GM23338 (cell line): ENCODE data around the gene AOAH. TPM values are rescaled to one million over a fixed set of nuclear protein-coding genes. Genes with fewer than 3 reads are reported as not detected.

Source experiments
- ATAC-seq: fragments of 200-7000 bp; cut with Tn5 transposase; 3 replicates; pipeline ENCODE4 v1.9.1; 2020
- DNase-seq: peaks from one replicate; pipeline ENCODE4 v3.0.0-alpha.2; 2015; ENCODE audit warnings: low spot score
- H2AFZ ChIP-seq: fragments of 200-600 bp; sonication (generic); 2 replicates; pipeline ENCODE4 v1.8.0; 2016; ENCODE audit warnings: antibody characterized with exemption, mild to moderate bottlenecking, moderate library complexity
- H3F3A ChIP-seq: fragments of 200-600 bp; sonication (generic); replicated peaks from 2 replicates; pipeline ENCODE4 v1.8.0; 2017; ENCODE audit warnings: antibody characterized with exemption, mixed run types, low read depth
- H3K27ac ChIP-seq: fragments of 200-600 bp; sonication (generic); 2 replicates; pipeline ENCODE4 v1.6.1; 2016; ENCODE audit warnings: low read depth
- H3K27me3 ChIP-seq: fragments of 200-600 bp; sonication (generic); 2 replicates; pipeline ENCODE4 v1.8.0; 2016; ENCODE audit warnings: mild to moderate bottlenecking, mixed run types, moderate library complexity; ENCODE audit not compliant: insufficient read depth
- H3K36me3 ChIP-seq: fragments of 200-600 bp; sonication (generic); 2 replicates; pipeline ENCODE4 v1.8.0; 2016; ENCODE audit warnings: mild to moderate bottlenecking; ENCODE audit not compliant: insufficient read depth
- H3K4me1 ChIP-seq: fragments of 200-600 bp; sonication (generic); 2 replicates; pipeline ENCODE4 v1.8.0; 2016; ENCODE audit warnings: mild to moderate bottlenecking, moderate library complexity; ENCODE audit not compliant: insufficient read depth
- H3K4me2 ChIP-seq: fragments of 200-600 bp; sonication (generic); 2 replicates; pipeline ENCODE4 v1.7.1; 2017; ENCODE audit warnings: mixed run types
- H3K4me3 ChIP-seq: fragments of 200-600 bp; sonication (generic); 2 replicates; pipeline ENCODE4 v1.6.1; 2016; ENCODE audit warnings: mixed run types
- H3K79me2 ChIP-seq: fragments of 200-600 bp; sonication (generic); replicated peaks from 2 replicates; pipeline ENCODE4 v1.8.0; 2017; ENCODE audit warnings: mild to moderate bottlenecking; ENCODE audit not compliant: insufficient read depth
- H3K9me2 ChIP-seq: fragments of 200-600 bp; sonication (generic); 2 replicates; pipeline ENCODE4 v1.8.0; 2017; ENCODE audit not compliant: insufficient read depth
- H4K20me1 ChIP-seq: fragments of 200-600 bp; sonication (generic); replicated peaks from 2 replicates; pipeline ENCODE4 v1.8.0; 2017; ENCODE audit warnings: mild to moderate bottlenecking; ENCODE audit not compliant: insufficient read depth
- H3K27ac Mint-ChIP-seq: 2 replicates; pipeline ENCODE4 v1.8.0; 2020; ENCODE audit warnings: inconsistent platforms, mild to moderate bottlenecking, moderate library complexity, mixed read lengths
- H3K27me3 Mint-ChIP-seq: 3 replicates; pipeline ENCODE4 v1.8.0; 2022; ENCODE audit warnings: low read depth, mild to moderate bottlenecking, moderate library complexity, mixed read lengths, inconsistent platforms; ENCODE audit not compliant: insufficient read depth, poor library complexity
- H3K36me3 Mint-ChIP-seq: 3 replicates; pipeline ENCODE4 v1.8.0; 2021; ENCODE audit warnings: low read depth, mild to moderate bottlenecking, inconsistent platforms, moderate library complexity, mixed read lengths
- H3K4me1 Mint-ChIP-seq: 3 replicates; pipeline ENCODE4 v1.8.0; 2020; ENCODE audit warnings: mild to moderate bottlenecking, inconsistent platforms, mixed read lengths
- H3K4me3 Mint-ChIP-seq: 3 replicates; pipeline ENCODE4 v1.8.0; 2021; ENCODE audit warnings: moderate library complexity, mild to moderate bottlenecking, inconsistent platforms, mixed read lengths
- H3K9me3 Mint-ChIP-seq: 3 replicates; pipeline ENCODE4 v1.8.0; 2020; ENCODE audit warnings: moderate library complexity, mild to moderate bottlenecking, inconsistent platforms, mixed read lengths
- CREB1 ChIP-seq: fragments of 250-450 bp; sonication (Bioruptor Pico); IDR thresholded peaks from 2 replicates; pipeline ENCODE4 v1.5.0; 2020; ENCODE audit warnings: low read depth, mild to moderate bottlenecking, moderate library complexity
- EZH2 ChIP-seq: fragments of 200-600 bp; sonication (generic); IDR thresholded peaks from one replicate; pipeline ENCODE4 v1.8.0; 2017; ENCODE audit warnings: antibody characterized with exemption, mild to moderate bottlenecking, low read depth; ENCODE audit not compliant: unreplicated experiment
- EZH2phosphoT487 ChIP-seq: fragments of 200-600 bp; sonication (generic); IDR thresholded peaks from one replicate; pipeline ENCODE4 v1.8.1; 2018; ENCODE audit warnings: antibody characterized with exemption; ENCODE audit not compliant: unreplicated experiment
- JUNB ChIP-seq: IDR thresholded peaks from one replicate; pipeline ENCODE4 v1.6.1; 2016; ENCODE audit warnings: antibody characterized with exemption; ENCODE audit not compliant: unreplicated experiment
- NANOG ChIP-seq: IDR thresholded peaks from 2 replicates; pipeline ENCODE4 v1.6.1; 2016; ENCODE audit warnings: antibody characterized with exemption, borderline replicate concordance
- POLR2AphosphoS5 ChIP-seq: IDR thresholded peaks from 2 replicates; pipeline ENCODE4 v1.6.1; 2016; ENCODE audit warnings: antibody characterized with exemption, low read depth
- STAT1 ChIP-seq: IDR thresholded peaks from one replicate; pipeline ENCODE4 v1.6.1; 2016; ENCODE audit warnings: antibody characterized with exemption; ENCODE audit not compliant: unreplicated experiment
- ZNF114 ChIP-seq: fragments of 250-450 bp; sonication (Bioruptor Pico); IDR thresholded peaks from 2 replicates; pipeline ENCODE4 v1.5.0; 2020; ENCODE audit warnings: mild to moderate bottlenecking, moderate library complexity
- ZNF331 ChIP-seq: fragments of 250-450 bp; sonication (Bioruptor Pico); IDR thresholded peaks from 2 replicates; pipeline ENCODE4 v1.5.0; 2020; ENCODE audit warnings: low read depth, mild to moderate bottlenecking, moderate library complexity
- polyA plus RNA-seq: library from polyadenylated mRNA; unstranded; fragments of >200 nt; fragmentation: Nextera tagmentation; extraction: Ambion mirVana; gene quantifications from 2 replicates; pipeline ENCODE4 v1.2.1, GENCODE V29; 2016
- total RNA-seq: library from RNA; depleted of rRNA; stranded (reverse); fragments of >200 nt; shearing (Covaris generic); gene quantifications from 2 replicates; pipeline ENCODE4 v1.2.3, GENCODE V29; 2014
- TF ChIP-seq, protein P1 (sequence below), 2 experiments: fragments of 200-600 bp in 1 of 2; sonication (generic) in 1 of 2; conservative IDR thresholded peaks; 2 replicates each; pipeline versions ENCODE4 v1.5.1 to v1.6.1; 2016 to 2017; ENCODE audit warnings: antibody characterized with exemption in 2 of 2, low read depth in 2 of 2, mild to moderate bottlenecking in 2 of 2, moderate library complexity in 1 of 2
- TF ChIP-seq, protein P2 (sequence below): IDR thresholded peaks from 2 replicates; pipeline ENCODE4 v1.6.1; 2016; ENCODE audit warnings: antibody characterized with exemption
- TF ChIP-seq, protein P3 (sequence below): IDR thresholded peaks from one replicate; pipeline ENCODE4 v1.6.1; 2018; ENCODE audit warnings: antibody characterized with exemption; ENCODE audit not compliant: unreplicated experiment
- TF ChIP-seq, protein P4 (sequence below): fragments of 250-450 bp; sonication (Bioruptor Pico); IDR thresholded peaks from 2 replicates; pipeline ENCODE4 v1.5.0; 2020; ENCODE audit warnings: mild to moderate bottlenecking, moderate library complexity

The AOAH gene
- total and polyA plus RNA-seq, 2 experiments from 2014 or later = not detected

DNA sequence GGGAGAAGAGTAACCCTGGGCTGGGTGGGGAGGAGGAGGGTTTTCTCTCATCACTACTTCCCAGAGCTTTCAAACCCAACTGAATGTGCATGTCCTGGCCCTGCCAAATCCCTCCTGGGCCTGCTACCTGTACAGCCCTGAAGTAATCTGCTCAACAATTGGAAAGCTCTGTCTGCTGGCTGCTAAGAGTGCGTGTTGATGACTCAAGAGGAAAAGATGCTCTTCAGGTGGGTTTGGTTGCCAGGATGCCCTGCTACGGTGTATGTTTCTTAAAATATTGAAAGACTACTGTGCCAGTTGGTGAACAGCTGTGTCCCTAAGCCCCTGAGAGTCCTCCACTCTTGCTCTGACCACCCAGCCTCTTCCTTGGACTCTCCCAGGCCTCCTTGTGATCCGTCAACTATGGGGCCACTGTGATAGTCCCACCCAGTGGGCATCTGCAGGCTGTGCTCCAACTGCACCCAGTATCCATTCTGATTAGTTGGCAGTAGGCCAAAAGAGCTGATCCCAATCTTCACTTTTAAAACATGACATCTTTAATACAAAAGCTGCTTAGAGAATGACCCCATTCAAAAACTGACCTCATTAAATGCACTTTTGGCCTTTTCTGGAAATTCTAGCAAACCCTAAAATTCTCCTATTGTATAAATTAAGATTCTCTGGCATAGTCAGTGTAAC is 85.6 kb downstream of the AOAH start:
- no peaks in the 10 kb centered on the region for H3K9me3 Mint-ChIP-seq
- no peak overlapping the region for H3K4me2 ChIP-seq
- peaks cover 20% of the 10 kb centered on the region for H3K4me1 Mint-ChIP-seq
- H3K27ac ChIP-seq = no peak overlapping the region
- peaks cover 12% of the 10 kb centered on the region; the same call in 1 of the 2 replicates for H3K4me1 ChIP-seq
- DNase-seq (no peak), ATAC-seq (no peak)
- no peaks in the 10 kb centered on the region for H3K79me2 ChIP-seq
- no peak overlapping the region for H2AFZ ChIP-seq
- no peaks in the 10 kb centered on the region for H3K36me3 Mint-ChIP-seq
- peaks cover 12% of the 10 kb centered on the region for H3K27me3 Mint-ChIP-seq
- no peaks in the 10 kb centered on the region for H4K20me1 ChIP-seq
- TF ChIP-seq CREB1 (CRISPR knock-in tag) = no peak
- no peak for TF ChIP-seq NANOG
- no peak for TF ChIP-seq EZH2phosphoT487
- TF ChIP-seq STAT1 = no peak
- TF ChIP-seq, protein P1, sequence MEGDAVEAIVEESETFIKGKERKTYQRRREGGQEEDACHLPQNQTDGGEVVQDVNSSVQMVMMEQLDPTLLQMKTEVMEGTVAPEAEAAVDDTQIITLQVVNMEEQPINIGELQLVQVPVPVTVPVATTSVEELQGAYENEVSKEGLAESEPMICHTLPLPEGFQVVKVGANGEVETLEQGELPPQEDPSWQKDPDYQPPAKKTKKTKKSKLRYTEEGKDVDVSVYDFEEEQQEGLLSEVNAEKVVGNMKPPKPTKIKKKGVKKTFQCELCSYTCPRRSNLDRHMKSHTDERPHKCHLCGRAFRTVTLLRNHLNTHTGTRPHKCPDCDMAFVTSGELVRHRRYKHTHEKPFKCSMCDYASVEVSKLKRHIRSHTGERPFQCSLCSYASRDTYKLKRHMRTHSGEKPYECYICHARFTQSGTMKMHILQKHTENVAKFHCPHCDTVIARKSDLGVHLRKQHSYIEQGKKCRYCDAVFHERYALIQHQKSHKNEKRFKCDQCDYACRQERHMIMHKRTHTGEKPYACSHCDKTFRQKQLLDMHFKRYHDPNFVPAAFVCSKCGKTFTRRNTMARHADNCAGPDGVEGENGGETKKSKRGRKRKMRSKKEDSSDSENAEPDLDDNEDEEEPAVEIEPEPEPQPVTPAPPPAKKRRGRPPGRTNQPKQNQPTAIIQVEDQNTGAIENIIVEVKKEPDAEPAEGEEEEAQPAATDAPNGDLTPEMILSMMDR (conservative IDR thresholded peaks at IDR 0.05; ENCODE audit: low read depth in 2 of 2) = no peak
- TF ChIP-seq, protein P2, sequence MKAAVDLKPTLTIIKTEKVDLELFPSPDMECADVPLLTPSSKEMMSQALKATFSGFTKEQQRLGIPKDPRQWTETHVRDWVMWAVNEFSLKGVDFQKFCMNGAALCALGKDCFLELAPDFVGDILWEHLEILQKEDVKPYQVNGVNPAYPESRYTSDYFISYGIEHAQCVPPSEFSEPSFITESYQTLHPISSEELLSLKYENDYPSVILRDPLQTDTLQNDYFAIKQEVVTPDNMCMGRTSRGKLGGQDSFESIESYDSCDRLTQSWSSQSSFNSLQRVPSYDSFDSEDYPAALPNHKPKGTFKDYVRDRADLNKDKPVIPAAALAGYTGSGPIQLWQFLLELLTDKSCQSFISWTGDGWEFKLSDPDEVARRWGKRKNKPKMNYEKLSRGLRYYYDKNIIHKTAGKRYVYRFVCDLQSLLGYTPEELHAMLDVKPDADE = no peak
- TF ChIP-seq JUNB = no peak
- TF ChIP-seq EZH2 = no peak
- TF ChIP-seq ZNF114 (CRISPR knock-in tag) = no peak
- TF ChIP-seq, protein P3, sequence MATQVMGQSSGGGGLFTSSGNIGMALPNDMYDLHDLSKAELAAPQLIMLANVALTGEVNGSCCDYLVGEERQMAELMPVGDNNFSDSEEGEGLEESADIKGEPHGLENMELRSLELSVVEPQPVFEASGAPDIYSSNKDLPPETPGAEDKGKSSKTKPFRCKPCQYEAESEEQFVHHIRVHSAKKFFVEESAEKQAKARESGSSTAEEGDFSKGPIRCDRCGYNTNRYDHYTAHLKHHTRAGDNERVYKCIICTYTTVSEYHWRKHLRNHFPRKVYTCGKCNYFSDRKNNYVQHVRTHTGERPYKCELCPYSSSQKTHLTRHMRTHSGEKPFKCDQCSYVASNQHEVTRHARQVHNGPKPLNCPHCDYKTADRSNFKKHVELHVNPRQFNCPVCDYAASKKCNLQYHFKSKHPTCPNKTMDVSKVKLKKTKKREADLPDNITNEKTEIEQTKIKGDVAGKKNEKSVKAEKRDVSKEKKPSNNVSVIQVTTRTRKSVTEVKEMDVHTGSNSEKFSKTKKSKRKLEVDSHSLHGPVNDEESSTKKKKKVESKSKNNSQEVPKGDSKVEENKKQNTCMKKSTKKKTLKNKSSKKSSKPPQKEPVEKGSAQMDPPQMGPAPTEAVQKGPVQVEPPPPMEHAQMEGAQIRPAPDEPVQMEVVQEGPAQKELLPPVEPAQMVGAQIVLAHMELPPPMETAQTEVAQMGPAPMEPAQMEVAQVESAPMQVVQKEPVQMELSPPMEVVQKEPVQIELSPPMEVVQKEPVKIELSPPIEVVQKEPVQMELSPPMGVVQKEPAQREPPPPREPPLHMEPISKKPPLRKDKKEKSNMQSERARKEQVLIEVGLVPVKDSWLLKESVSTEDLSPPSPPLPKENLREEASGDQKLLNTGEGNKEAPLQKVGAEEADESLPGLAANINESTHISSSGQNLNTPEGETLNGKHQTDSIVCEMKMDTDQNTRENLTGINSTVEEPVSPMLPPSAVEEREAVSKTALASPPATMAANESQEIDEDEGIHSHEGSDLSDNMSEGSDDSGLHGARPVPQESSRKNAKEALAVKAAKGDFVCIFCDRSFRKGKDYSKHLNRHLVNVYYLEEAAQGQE = no peak
- TF ChIP-seq ZNF331 = no peak
- TF ChIP-seq POLR2AphosphoS5 = no peak
- TF ChIP-seq, protein P4, sequence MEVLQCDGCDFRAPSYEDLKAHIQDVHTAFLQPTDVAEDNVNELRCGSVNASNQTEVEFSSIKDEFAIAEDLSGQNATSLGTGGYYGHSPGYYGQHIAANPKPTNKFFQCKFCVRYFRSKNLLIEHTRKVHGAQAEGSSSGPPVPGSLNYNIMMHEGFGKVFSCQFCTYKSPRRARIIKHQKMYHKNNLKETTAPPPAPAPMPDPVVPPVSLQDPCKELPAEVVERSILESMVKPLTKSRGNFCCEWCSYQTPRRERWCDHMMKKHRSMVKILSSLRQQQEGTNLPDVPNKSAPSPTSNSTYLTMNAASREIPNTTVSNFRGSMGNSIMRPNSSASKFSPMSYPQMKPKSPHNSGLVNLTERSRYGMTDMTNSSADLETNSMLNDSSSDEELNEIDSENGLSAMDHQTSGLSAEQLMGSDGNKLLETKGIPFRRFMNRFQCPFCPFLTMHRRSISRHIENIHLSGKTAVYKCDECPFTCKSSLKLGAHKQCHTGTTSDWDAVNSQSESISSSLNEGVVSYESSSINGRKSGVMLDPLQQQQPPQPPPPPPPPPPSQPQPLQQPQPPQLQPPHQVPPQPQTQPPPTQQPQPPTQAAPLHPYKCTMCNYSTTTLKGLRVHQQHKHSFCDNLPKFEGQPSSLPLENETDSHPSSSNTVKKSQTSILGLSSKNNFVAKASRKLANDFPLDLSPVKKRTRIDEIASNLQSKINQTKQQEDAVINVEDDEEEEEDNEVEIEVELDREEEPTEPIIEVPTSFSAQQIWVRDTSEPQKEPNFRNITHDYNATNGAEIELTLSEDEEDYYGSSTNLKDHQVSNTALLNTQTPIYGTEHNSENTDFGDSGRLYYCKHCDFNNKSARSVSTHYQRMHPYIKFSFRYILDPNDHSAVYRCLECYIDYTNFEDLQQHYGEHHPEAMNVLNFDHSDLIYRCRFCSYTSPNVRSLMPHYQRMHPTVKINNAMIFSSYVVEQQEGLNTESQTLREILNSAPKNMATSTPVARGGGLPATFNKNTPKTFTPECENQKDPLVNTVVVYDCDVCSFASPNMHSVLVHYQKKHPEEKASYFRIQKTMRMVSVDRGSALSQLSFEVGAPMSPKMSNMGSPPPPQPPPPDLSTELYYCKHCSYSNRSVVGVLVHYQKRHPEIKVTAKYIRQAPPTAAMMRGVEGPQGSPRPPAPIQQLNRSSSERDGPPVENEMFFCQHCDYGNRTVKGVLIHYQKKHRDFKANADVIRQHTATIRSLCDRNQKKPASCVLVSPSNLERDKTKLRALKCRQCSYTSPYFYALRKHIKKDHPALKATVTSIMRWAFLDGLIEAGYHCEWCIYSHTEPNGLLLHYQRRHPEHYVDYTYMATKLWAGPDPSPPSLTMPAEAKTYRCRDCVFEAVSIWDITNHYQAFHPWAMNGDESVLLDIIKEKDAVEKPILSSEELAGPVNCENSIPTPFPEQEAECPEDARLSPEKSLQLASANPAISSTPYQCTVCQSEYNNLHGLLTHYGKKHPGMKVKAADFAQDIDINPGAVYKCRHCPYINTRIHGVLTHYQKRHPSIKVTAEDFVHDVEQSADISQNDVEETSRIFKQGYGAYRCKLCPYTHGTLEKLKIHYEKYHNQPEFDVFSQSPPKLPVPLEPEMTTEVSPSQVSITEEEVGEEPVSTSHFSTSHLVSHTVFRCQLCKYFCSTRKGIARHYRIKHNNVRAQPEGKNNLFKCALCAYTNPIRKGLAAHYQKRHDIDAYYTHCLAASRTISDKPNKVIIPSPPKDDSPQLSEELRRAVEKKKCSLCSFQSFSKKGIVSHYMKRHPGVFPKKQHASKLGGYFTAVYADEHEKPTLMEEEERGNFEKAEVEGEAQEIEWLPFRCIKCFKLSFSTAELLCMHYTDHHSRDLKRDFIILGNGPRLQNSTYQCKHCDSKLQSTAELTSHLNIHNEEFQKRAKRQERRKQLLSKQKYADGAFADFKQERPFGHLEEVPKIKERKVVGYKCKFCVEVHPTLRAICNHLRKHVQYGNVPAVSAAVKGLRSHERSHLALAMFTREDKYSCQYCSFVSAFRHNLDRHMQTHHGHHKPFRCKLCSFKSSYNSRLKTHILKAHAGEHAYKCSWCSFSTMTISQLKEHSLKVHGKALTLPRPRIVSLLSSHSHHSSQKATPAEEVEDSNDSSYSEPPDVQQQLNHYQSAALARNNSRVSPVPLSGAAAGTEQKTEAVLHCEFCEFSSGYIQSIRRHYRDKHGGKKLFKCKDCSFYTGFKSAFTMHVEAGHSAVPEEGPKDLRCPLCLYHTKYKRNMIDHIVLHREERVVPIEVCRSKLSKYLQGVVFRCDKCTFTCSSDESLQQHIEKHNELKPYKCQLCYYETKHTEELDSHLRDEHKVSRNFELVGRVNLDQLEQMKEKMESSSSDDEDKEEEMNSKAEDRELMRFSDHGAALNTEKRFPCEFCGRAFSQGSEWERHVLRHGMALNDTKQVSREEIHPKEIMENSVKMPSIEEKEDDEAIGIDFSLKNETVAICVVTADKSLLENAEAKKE (CRISPR knock-in tag) = no peak
- no peaks in the 10 kb centered on the region for H3K36me3 ChIP-seq
- no peak overlapping the region for H3K27ac Mint-ChIP-seq
- no peak overlapping the region for H3K4me3 ChIP-seq
- no peak overlapping the region for H3K4me3 Mint-ChIP-seq
- no peaks in the 10 kb centered on the region for H3K9me2 ChIP-seq
- H3K27me3 ChIP-seq = no peaks in the 10 kb centered on the region
- H3F3A ChIP-seq = no peaks in the 10 kb centered on the region
